Astrocyte (in vitro differentiated cells and primary cell): ENCODE data around the gene UBE2E2.

ENCODE experiments used
- EZH2 ChIP-seq: IDR thresholded peaks from 2 replicates; pipeline ENCODE4 v1.6.1; 2012; ENCODE audit warnings: mild to moderate bottlenecking, low read length, inconsistent platforms; ENCODE audit not compliant: insufficient read depth
- TF ChIP-seq, protein P1 (sequence below): IDR thresholded peaks from 2 replicates; pipeline ENCODE4 v1.5.1; 2011; ENCODE audit warnings: low read depth, mild to moderate bottlenecking, inconsistent platforms, low read length, moderate library complexity; ENCODE audit not compliant: insufficient read depth

DNA sequence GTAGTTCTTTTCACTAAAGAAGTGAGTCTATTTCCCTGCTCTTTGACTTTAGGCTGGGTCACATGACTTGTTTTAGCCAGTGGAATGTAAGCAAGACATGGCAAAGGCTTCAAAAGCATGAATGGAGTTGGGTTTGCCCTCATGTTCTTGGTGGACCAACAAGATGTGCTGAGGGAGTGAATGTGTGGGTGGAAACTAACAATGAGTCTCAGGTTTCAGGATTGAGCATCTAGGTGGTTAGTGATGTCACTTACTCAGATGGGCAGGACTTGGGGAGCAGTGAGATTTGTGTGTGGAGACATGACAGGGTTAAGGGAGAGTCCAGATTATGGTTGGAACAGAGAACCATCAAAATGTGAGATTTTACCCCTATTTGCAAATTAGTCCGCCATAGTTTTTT is 421.2 kb downstream of the UBE2E2 start:
- TF ChIP-seq, protein P1, sequence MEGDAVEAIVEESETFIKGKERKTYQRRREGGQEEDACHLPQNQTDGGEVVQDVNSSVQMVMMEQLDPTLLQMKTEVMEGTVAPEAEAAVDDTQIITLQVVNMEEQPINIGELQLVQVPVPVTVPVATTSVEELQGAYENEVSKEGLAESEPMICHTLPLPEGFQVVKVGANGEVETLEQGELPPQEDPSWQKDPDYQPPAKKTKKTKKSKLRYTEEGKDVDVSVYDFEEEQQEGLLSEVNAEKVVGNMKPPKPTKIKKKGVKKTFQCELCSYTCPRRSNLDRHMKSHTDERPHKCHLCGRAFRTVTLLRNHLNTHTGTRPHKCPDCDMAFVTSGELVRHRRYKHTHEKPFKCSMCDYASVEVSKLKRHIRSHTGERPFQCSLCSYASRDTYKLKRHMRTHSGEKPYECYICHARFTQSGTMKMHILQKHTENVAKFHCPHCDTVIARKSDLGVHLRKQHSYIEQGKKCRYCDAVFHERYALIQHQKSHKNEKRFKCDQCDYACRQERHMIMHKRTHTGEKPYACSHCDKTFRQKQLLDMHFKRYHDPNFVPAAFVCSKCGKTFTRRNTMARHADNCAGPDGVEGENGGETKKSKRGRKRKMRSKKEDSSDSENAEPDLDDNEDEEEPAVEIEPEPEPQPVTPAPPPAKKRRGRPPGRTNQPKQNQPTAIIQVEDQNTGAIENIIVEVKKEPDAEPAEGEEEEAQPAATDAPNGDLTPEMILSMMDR: no peak
- TF ChIP-seq EZH2: no peak
